Kidney epithelial cell (primary cell): ENCODE measurements around the gene INSC. TPM values are rescaled to one million over a fixed set of nuclear protein-coding genes. Genes with fewer than 3 reads are reported as not detected.

Experiments used
- DNase-seq: peaks from one replicate; pipeline ENCODE4 v3.0.0-alpha.2; 2010; ENCODE audit warnings: low read depth
- H3K27me3 ChIP-seq: 2 replicates; pipeline ENCODE4 v1.6.0; 2011; ENCODE audit warnings: low read length; ENCODE audit not compliant: control insufficient read depth, insufficient read depth
- H3K36me3 ChIP-seq: 2 replicates; pipeline ENCODE4 v1.5.1; 2011; ENCODE audit warnings: low read length; ENCODE audit not compliant: control insufficient read depth, insufficient read depth
- H3K4me3 ChIP-seq: 2 replicates; pipeline ENCODE4 v1.5.1; 2011; ENCODE audit warnings: low read depth, mild to moderate bottlenecking, control low read depth, low read length
- total RNA-seq: library from RNA; depleted of rRNA; stranded (reverse); fragments of >200 nt; gene quantifications from 2 replicates; pipeline ENCODE4 v1.2.3, GENCODE V29; 2015
- TF ChIP-seq, protein P1 (sequence below): IDR thresholded peaks from 2 replicates; pipeline ENCODE4 v1.5.1; 2011; ENCODE audit warnings: mild to moderate bottlenecking, moderate library complexity, low read length, control low read depth, inconsistent platforms; ENCODE audit not compliant: insufficient read depth, poor library complexity, severe bottlenecking

INSC gene
- total RNA-seq, 1 donor from 2014 or later: 0.33 TPM

DNA sequence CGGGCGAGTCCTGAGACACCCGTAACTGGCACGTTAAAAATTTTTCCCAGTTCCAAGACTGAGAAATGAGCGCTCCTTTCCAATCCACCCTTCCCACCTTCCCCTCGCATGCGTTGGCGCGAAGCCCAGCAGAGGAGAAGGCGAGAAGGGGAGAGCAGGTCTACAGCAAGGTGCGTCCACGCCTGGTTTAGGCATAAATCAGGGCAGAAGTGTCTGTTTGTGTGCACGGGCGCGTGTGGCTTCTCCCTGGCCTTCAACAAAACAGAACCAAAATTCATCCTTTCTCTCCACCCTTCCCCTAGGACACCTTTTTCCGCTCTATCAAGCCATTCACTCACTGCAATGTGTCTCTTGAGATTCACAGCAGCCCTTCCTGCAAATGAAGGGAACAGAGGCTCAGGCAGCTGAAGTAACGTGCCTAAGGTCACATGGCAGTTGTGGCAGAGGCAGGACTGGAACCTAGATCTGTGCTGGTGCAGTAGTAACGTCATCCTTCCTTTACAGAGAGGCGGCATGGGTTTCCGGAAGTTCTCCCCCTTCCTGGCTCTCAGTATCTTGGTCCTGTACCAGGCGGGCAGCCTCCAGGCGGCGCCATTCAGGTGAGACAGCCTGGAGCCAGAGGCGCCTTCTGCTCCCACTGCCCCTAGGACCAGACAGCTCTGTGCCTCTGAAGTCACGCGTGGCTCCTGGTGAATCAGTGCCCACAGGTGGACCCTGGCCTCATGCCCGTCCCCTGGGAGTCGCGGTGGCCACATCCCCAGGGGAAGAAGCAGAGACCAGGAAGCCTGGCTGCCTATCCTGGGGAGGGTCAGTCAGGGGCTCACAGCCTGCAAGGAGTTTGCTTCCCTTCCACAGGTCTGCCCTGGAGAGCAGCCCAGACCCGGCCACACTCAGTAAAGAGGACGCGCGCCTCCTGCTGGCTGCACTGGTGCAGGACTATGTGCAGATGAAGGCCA, 40.2 kb upstream of the INSC start:
- peak; percentile 41 for DNase-seq
- TF ChIP-seq, protein P1, sequence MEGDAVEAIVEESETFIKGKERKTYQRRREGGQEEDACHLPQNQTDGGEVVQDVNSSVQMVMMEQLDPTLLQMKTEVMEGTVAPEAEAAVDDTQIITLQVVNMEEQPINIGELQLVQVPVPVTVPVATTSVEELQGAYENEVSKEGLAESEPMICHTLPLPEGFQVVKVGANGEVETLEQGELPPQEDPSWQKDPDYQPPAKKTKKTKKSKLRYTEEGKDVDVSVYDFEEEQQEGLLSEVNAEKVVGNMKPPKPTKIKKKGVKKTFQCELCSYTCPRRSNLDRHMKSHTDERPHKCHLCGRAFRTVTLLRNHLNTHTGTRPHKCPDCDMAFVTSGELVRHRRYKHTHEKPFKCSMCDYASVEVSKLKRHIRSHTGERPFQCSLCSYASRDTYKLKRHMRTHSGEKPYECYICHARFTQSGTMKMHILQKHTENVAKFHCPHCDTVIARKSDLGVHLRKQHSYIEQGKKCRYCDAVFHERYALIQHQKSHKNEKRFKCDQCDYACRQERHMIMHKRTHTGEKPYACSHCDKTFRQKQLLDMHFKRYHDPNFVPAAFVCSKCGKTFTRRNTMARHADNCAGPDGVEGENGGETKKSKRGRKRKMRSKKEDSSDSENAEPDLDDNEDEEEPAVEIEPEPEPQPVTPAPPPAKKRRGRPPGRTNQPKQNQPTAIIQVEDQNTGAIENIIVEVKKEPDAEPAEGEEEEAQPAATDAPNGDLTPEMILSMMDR: peak; percentile 73
- H3K27me3 ChIP-seq: peaks cover 31% of the 10 kb centered on the region
- peak overlapping the region; percentile 34 for H3K4me3 ChIP-seq
- no peaks in the 10 kb centered on the region for H3K36me3 ChIP-seq

DNA sequence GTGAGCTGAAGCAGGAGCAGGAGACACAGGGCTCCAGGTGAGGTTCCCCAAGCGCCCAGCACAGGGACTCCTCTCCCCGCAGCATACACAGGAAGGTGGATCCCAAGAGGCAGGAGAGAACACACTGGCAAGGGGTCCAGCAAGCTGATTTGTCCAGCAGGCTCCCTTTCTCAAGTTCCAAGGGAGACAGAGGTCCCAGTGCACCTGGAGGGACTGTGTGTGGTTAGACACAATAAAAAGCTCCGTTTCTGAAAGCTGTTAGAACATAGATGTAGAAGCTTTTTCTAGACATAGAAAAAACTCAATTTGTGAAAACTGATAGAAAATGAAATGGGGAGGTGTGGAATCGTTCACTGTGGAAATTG, 39.6 kb upstream of the INSC start:
- DNase-seq: no peak
- peaks cover 31% of the 10 kb centered on the region for H3K27me3 ChIP-seq
- no peak overlapping the region for H3K4me3 ChIP-seq
- no peaks in the 10 kb centered on the region for H3K36me3 ChIP-seq
- TF ChIP-seq, protein P1: no peak

- DNase-seq: no peak
- TF ChIP-seq, protein P1: no peak
- no peaks in the 10 kb centered on the region for H3K36me3 ChIP-seq
- no peaks in the 10 kb centered on the region for H3K27me3 ChIP-seq
- no peak overlapping the region for H3K4me3 ChIP-seq
Observed at GRCh38 chr11:15091175-15091574, 23.5 kb upstream of the INSC start.

DNA sequence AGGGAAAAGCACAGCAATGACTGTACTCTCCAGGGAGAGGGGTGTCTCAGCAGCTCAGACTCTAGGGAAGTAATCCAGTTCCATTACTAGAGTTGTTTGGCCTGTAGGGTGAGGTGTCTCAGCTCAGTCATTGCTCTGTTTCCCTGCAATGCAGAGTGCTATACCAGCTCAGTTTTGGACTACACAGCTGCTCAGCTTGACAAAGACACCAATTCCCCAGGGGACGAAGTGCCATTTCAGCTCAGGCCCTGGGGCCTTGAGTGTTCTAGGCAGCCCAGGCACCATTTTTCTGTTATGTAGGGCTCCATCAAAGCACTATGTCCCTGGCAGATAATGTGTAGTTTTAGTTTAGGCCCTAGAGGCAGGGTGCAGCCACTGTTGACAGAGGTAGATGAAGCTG, 23.1 kb upstream of the INSC start:
- Histone ChIP-seq H3K27me3 (no peaks in the 10 kb centered on the region), H3K36me3 (no peaks in the 10 kb centered on the region), H3K4me3 (no peak overlapping the region)
- TF ChIP-seq, protein P1: no peak
- no peak for DNase-seq

DNA sequence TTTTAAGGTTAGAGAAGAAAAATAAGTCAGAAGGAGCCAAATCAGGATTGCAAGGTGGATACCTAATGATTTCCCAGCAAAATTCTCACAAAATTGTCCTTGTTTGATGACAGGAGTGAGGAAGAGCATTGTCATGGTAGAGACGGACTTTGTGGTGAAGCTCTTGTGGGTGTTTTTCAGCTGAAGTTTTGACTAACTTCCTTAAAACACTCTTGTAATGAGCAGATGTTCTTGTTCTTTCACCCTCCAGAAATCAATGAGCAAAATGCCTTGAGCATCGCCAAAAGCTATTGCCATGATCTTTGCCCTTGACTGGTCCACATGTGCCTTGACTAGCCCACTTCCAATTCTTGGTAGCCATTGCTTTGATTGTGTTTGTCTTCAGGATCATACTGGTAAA, 21.3 kb upstream of the INSC start:
- no peaks in the 10 kb centered on the region for H3K27me3 ChIP-seq
- no peaks in the 10 kb centered on the region for H3K36me3 ChIP-seq
- H3K4me3 ChIP-seq: no peak overlapping the region
- no peak for DNase-seq
- TF ChIP-seq, protein P1: no peak

DNA sequence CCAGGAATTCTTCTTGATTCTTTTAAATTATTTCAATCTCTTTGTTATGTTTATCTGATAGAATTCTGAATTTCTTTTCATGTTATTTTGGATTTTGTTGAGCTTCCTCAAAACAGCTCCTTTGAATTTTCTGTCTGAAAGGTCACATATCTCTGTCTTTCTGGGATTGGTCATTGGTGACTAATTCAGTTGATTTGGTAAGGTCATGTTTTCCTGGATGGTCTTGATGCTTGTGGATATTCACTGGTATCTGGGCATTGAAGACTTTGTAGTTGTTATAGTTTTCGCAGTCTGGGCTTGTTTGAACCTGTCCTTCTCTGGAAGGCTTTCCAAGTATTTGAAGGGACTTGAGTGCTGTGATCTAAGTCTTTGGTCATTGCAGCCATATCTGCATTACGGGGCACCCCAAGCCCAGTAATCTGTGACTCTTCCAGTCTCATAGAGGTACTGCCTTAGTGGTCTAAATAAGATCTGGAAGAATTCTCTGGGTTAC, 18.9 kb upstream of the INSC start:
- no peak for DNase-seq
- Histone ChIP-seq H3K36me3 (no peaks in the 10 kb centered on the region), H3K4me3 (no peak overlapping the region), H3K27me3 (no peaks in the 10 kb centered on the region)
- TF ChIP-seq, protein P1: no peak
